G401.6 (cell line): ENCODE data around the gene DNAL4.
"Not testable (repeated sequence)": the region's sequence is repeated elsewhere in the genome, so short reads cannot be mapped to it uniquely, and the experiment has no call there.

ENCODE experiments used
- FAIRE-seq: peaks from 2 replicates; lab custom pipeline; 2012; peaks lifted over from hg19 to GRCh38; lab: Jason Lieb, UNC

DNAL4 gene

GRCh38 chr22:38826801-38827200 lies 32.9 kb upstream of the DNAL4 start:
- FAIRE-seq: no peak

GRCh38 chr22:38826386-38826785 lies 32.4 kb upstream of the DNAL4 start:
- FAIRE-seq: no peak

- no peak for FAIRE-seq
Observed at GRCh38 chr22:38824585-38824984, 30.6 kb upstream of the DNAL4 start.

- no peak for FAIRE-seq
Observed at GRCh38 chr22:38823637-38824036, 29.7 kb upstream of the DNAL4 start.

GRCh38 chr22:38823076-38823475 lies 29.1 kb upstream of the DNAL4 start:
- no peak for FAIRE-seq

- FAIRE-seq: no peak
Observed at GRCh38 chr22:38820020-38820419, 26.1 kb upstream of the DNAL4 start.

- no peak for FAIRE-seq
Observed at GRCh38 chr22:38819387-38819940, 25.5 kb upstream of the DNAL4 start.

GRCh38 chr22:38817196-38817595 lies 23.3 kb upstream of the DNAL4 start:
- no peak for FAIRE-seq

- FAIRE-seq: no peak
Observed at GRCh38 chr22:38815842-38816241, 21.9 kb upstream of the DNAL4 start.

- FAIRE-seq: no peak
Observed at GRCh38 chr22:38811241-38811640, 17.3 kb upstream of the DNAL4 start.

GRCh38 chr22:38805041-38805593 lies 11.2 kb upstream of the DNAL4 start:
- not testable (repeated sequence) for FAIRE-seq

GRCh38 chr22:38802671-38803121 lies 8.8 kb upstream of the DNAL4 start:
- FAIRE-seq: no peak

- no peak for FAIRE-seq
Observed at GRCh38 chr22:38799265-38800002, 5.5 kb upstream of the DNAL4 start.

- FAIRE-seq: no peak
Observed at GRCh38 chr22:38798496-38798895, 4.6 kb upstream of the DNAL4 start.

GRCh38 chr22:38796262-38796957 lies 2.5 kb upstream of the DNAL4 start:
- FAIRE-seq: no peak

GRCh38 chr22:38795569-38795968 lies 1.6 kb upstream of the DNAL4 start:
- no peak for FAIRE-seq

GRCh38 chr22:38793317-38793716 lies 626 bp downstream of the DNAL4 start:
- no peak for FAIRE-seq

GRCh38 chr22:38792833-38793232 lies 1.1 kb downstream of the DNAL4 start:
- FAIRE-seq: no peak

GRCh38 chr22:38789606-38790005 lies 4.3 kb downstream of the DNAL4 start:
- FAIRE-seq: no peak

- no peak for FAIRE-seq
Observed at GRCh38 chr22:38788846-38789245, 5.1 kb downstream of the DNAL4 start.

- no peak for FAIRE-seq
Observed at GRCh38 chr22:38788021-38788816, 5.7 kb downstream of the DNAL4 start.

- no peak for FAIRE-seq
Observed at GRCh38 chr22:38786631-38787030, 7.3 kb downstream of the DNAL4 start.
